Activated T-helper 17 cell treated with anti-CD3 and anti-CD28 coated beads, Interleukin-2, amount 50 U/mL, for 72 hours (primary cell): Measurements from ENCODE around the gene BUB1B. TPM values are rescaled to one million over a fixed set of nuclear protein-coding genes. Genes with fewer than 3 reads are reported as not detected.
A peak's percentile ranks its signal among the peaks of the same experiment; 100 is the strongest.

Source experiments
- ATAC-seq: fragments of 150-1000 bp; cut with Tn5 transposase; replicated peaks from 2 replicates; pipeline ENCODE4 v1.10.0; 2021; ENCODE audit warnings: mild to moderate bottlenecking, moderate library complexity
- H3K27ac Mint-ChIP-seq: one replicate; pipeline ENCODE4 v1.8.0; 2022; ENCODE audit warnings: mixed read lengths
- H3K27me3 Mint-ChIP-seq: one replicate; pipeline ENCODE4 v1.8.0; 2022; ENCODE audit warnings: mixed read lengths
- H3K36me3 Mint-ChIP-seq: one replicate; pipeline ENCODE4 v1.8.0; 2022; ENCODE audit warnings: low read depth, mild to moderate bottlenecking, mixed read lengths
- H3K4me1 Mint-ChIP-seq: one replicate; pipeline ENCODE4 v1.8.0; 2022; ENCODE audit warnings: mixed read lengths
- H3K4me3 Mint-ChIP-seq: one replicate; pipeline ENCODE4 v1.8.0; 2022; ENCODE audit warnings: mild to moderate bottlenecking, mixed read lengths
- H3K9me3 Mint-ChIP-seq: one replicate; pipeline ENCODE4 v1.8.0; 2022; ENCODE audit warnings: mixed read lengths
- total RNA-seq, 2 donors: library from RNA; stranded (reverse); gene quantifications; one replicate each; pipeline ENCODE4 v1.2.3, GENCODE V29; 2022

The BUB1B gene
- total RNA-seq, 2 donors from 2014 or later, result 85.7 to 99.5 TPM

- Mint-ChIP-seq H3K4me1 (no peaks in the 10 kb centered on the region), H3K27me3 (no peaks in the 10 kb centered on the region), H3K36me3 (peaks cover 43% of the 10 kb centered on the region), H3K27ac (no peak overlapping the region), H3K9me3 (no peaks in the 10 kb centered on the region), H3K4me3 (no peak overlapping the region)
- ATAC-seq, result no peak
Observed at GRCh38 chr15:40190591-40190990, 29.7 kb downstream of the BUB1B start.

- H3K4me1 Mint-ChIP-seq, result peaks cover 14% of the 10 kb centered on the region
- no peak overlapping the region for H3K27ac Mint-ChIP-seq
- peaks cover 55% of the 10 kb centered on the region for H3K36me3 Mint-ChIP-seq
- no peak overlapping the region for H3K4me3 Mint-ChIP-seq
- no peaks in the 10 kb centered on the region for H3K9me3 Mint-ChIP-seq
- no peak for ATAC-seq
- no peaks in the 10 kb centered on the region for H3K27me3 Mint-ChIP-seq
Observed at GRCh38 chr15:40192942-40193341, 32.1 kb downstream of the BUB1B start.

- Mint-ChIP-seq H3K4me3 (peak overlapping the region; percentile 27), H3K27ac (peak overlapping the region; percentile 67), H3K4me1 (peaks cover 27% of the 10 kb centered on the region), H3K9me3 (no peaks in the 10 kb centered on the region), H3K27me3 (no peaks in the 10 kb centered on the region), H3K36me3 (peaks cover 59% of the 10 kb centered on the region)
- ATAC-seq, result peak; percentile 56
Observed at GRCh38 chr15:40197434-40197833, 36.6 kb downstream of the BUB1B start.

- no peaks in the 10 kb centered on the region for H3K9me3 Mint-ChIP-seq
- H3K4me1 Mint-ChIP-seq, result peaks cover 27% of the 10 kb centered on the region
- H3K4me3 Mint-ChIP-seq, result no peak overlapping the region
- H3K27ac Mint-ChIP-seq, result peak overlapping the region; percentile 71
- H3K36me3 Mint-ChIP-seq, result peaks cover 61% of the 10 kb centered on the region
- ATAC-seq, result no peak
- H3K27me3 Mint-ChIP-seq, result no peaks in the 10 kb centered on the region
Observed at GRCh38 chr15:40198355-40199085, 37.7 kb downstream of the BUB1B start.

GRCh38 chr15:40204100-40204499, 43.2 kb downstream of the BUB1B start:
- peaks cover 54% of the 10 kb centered on the region for H3K36me3 Mint-ChIP-seq
- ATAC-seq, result no peak
- no peak overlapping the region for H3K27ac Mint-ChIP-seq
- no peaks in the 10 kb centered on the region for H3K9me3 Mint-ChIP-seq
- peaks cover 5% of the 10 kb centered on the region for H3K4me1 Mint-ChIP-seq
- no peaks in the 10 kb centered on the region for H3K27me3 Mint-ChIP-seq
- no peak overlapping the region for H3K4me3 Mint-ChIP-seq

- Mint-ChIP-seq H3K27ac (no peak overlapping the region), H3K9me3 (no peaks in the 10 kb centered on the region), H3K4me1 (no peaks in the 10 kb centered on the region), H3K4me3 (no peak overlapping the region), H3K36me3 (peaks cover 44% of the 10 kb centered on the region), H3K27me3 (no peaks in the 10 kb centered on the region)
- ATAC-seq, result peak; percentile 86
Observed at GRCh38 chr15:40217166-40217824, 56.4 kb downstream of the BUB1B start.

- H3K4me3 Mint-ChIP-seq, result no peak overlapping the region
- H3K27me3 Mint-ChIP-seq, result no peaks in the 10 kb centered on the region
- peaks cover 32% of the 10 kb centered on the region for H3K36me3 Mint-ChIP-seq
- H3K4me1 Mint-ChIP-seq, result no peaks in the 10 kb centered on the region
- no peaks in the 10 kb centered on the region for H3K9me3 Mint-ChIP-seq
- ATAC-seq, result no peak
- peak overlapping the region; percentile 34 for H3K27ac Mint-ChIP-seq
Observed at GRCh38 chr15:40219801-40220200, 58.9 kb downstream of the BUB1B start.

- Mint-ChIP-seq H3K36me3 (peaks cover 31% of the 10 kb centered on the region), H3K9me3 (no peaks in the 10 kb centered on the region), H3K27ac (no peak overlapping the region), H3K4me3 (no peak overlapping the region), H3K4me1 (peaks cover 5% of the 10 kb centered on the region), H3K27me3 (no peaks in the 10 kb centered on the region)
- no peak for ATAC-seq
Observed at GRCh38 chr15:40222131-40222530, 61.3 kb downstream of the BUB1B start.

- H3K4me3 Mint-ChIP-seq, result no peak overlapping the region
- H3K36me3 Mint-ChIP-seq, result peaks cover 1% of the 10 kb centered on the region
- H3K27ac Mint-ChIP-seq, result peak overlapping the region; percentile 75
- no peaks in the 10 kb centered on the region for H3K9me3 Mint-ChIP-seq
- H3K27me3 Mint-ChIP-seq, result no peaks in the 10 kb centered on the region
- H3K4me1 Mint-ChIP-seq, result peaks cover 5% of the 10 kb centered on the region
- peak; percentile 59 for ATAC-seq
Observed at GRCh38 chr15:40226736-40227135, 65.9 kb downstream of the BUB1B start.

GRCh38 chr15:40229316-40229715, 68.4 kb downstream of the BUB1B start:
- Mint-ChIP-seq H3K4me1 (peaks cover 5% of the 10 kb centered on the region), H3K9me3 (no peaks in the 10 kb centered on the region), H3K27ac (no peak overlapping the region), H3K36me3 (no peaks in the 10 kb centered on the region), H3K27me3 (no peaks in the 10 kb centered on the region), H3K4me3 (no peak overlapping the region)
- ATAC-seq, result no peak

GRCh38 chr15:40229956-40230355, 69.1 kb downstream of the BUB1B start:
- no peak overlapping the region for H3K4me3 Mint-ChIP-seq
- H3K27ac Mint-ChIP-seq, result no peak overlapping the region
- H3K27me3 Mint-ChIP-seq, result no peaks in the 10 kb centered on the region
- H3K9me3 Mint-ChIP-seq, result no peaks in the 10 kb centered on the region
- H3K36me3 Mint-ChIP-seq, result no peaks in the 10 kb centered on the region
- ATAC-seq, result no peak
- peaks cover 5% of the 10 kb centered on the region for H3K4me1 Mint-ChIP-seq

GRCh38 chr15:40232625-40233070, 71.8 kb downstream of the BUB1B start:
- Mint-ChIP-seq H3K4me1 (no peaks in the 10 kb centered on the region), H3K9me3 (no peaks in the 10 kb centered on the region), H3K4me3 (no peak overlapping the region), H3K36me3 (no peaks in the 10 kb centered on the region), H3K27ac (no peak overlapping the region), H3K27me3 (peaks cover under 1% of the 10 kb centered on the region)
- ATAC-seq, result no peak

- no peaks in the 10 kb centered on the region for H3K9me3 Mint-ChIP-seq
- no peaks in the 10 kb centered on the region for H3K36me3 Mint-ChIP-seq
- no peaks in the 10 kb centered on the region for H3K4me1 Mint-ChIP-seq
- peaks cover 8% of the 10 kb centered on the region for H3K27me3 Mint-ChIP-seq
- no peak for ATAC-seq
- H3K27ac Mint-ChIP-seq, result no peak overlapping the region
- no peak overlapping the region for H3K4me3 Mint-ChIP-seq
Observed at GRCh38 chr15:40233727-40234577, 73.1 kb downstream of the BUB1B start.

GRCh38 chr15:40234783-40235182, 73.9 kb downstream of the BUB1B start:
- Mint-ChIP-seq H3K27me3 (peaks cover 14% of the 10 kb centered on the region), H3K4me1 (peaks cover 5% of the 10 kb centered on the region), H3K27ac (no peak overlapping the region), H3K4me3 (no peak overlapping the region), H3K36me3 (no peaks in the 10 kb centered on the region), H3K9me3 (no peaks in the 10 kb centered on the region)
- no peak for ATAC-seq
